GM12873 (cell line): ENCODE data around the gene RHBDL1.

ENCODE experiments used
- TF ChIP-seq, protein P1 (sequence below): IDR thresholded peaks from 2 replicates; pipeline ENCODE4 v1.5.1; 2012; ENCODE audit warnings: low read depth, mild to moderate bottlenecking, moderate library complexity, low read length, control low read depth; ENCODE audit not compliant: insufficient read depth; ENCODE audit errors: missing control alignments

Gene RHBDL1

DNA sequence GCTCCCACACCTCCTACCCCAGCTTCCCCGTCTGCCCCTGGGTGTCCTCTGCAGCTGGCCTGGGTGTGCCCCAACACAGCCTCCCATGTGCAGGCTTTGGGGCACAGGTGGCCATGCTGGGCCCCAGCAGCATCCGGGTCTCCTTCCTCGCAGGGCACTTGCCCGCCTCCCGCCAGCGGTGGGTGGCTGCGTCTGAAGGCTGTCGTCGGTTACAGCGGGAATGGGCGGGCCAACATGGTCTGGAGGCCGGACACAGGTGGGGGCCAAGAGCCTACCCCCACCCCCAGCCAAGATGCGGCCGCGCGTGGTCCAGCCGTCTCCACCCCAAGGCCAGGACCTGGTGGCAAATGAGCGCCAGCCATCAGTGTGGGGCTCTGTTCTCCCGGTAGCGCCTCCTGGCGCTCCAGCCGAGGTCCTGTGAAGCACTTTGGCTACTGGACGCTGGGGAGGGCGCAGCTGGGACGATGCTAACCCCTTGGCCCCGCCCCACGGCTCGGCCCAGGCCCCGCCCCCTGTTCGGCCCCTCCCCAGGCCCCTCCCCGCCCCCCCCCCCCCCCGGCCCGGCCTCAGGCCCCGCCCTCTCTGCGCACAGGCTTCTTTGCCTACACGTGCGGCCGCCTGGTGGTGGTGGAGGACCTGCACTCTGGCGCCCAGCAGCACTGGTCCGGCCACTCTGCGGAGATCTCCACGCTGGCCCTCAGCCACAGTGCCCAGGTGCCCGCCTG is 14.8 kb upstream of the RHBDL1 start:
- TF ChIP-seq, protein P1, sequence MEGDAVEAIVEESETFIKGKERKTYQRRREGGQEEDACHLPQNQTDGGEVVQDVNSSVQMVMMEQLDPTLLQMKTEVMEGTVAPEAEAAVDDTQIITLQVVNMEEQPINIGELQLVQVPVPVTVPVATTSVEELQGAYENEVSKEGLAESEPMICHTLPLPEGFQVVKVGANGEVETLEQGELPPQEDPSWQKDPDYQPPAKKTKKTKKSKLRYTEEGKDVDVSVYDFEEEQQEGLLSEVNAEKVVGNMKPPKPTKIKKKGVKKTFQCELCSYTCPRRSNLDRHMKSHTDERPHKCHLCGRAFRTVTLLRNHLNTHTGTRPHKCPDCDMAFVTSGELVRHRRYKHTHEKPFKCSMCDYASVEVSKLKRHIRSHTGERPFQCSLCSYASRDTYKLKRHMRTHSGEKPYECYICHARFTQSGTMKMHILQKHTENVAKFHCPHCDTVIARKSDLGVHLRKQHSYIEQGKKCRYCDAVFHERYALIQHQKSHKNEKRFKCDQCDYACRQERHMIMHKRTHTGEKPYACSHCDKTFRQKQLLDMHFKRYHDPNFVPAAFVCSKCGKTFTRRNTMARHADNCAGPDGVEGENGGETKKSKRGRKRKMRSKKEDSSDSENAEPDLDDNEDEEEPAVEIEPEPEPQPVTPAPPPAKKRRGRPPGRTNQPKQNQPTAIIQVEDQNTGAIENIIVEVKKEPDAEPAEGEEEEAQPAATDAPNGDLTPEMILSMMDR: peak; percentile 61

DNA sequence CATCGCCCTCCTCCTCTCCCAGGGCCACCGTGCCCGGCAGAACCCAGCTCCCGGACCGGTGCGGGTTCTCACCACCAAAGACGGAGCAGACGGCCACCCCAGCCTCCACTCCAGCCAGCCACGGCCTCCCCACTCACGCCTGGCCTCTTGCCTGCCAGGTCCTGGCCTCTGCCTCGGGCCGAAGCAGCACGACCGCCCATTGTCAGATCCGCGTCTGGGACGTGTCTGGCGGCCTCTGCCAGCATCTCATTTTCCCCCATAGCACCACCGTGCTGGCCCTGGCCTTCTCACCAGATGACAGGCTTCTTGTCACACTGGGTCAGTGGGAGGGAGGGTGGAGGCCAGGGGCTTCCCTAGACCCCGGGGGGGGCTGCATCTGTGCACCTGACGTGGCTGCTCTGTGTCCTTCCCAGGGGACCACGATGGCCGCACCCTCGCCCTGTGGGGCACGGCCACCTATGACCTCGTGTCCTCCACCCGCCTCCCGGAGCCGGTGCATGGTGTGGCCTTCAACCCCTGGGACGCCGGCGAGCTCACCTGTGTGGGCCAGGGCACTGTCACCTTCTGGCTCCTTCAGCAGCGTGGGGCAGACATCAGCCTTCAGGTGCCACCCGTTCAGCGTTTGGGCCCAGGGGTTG is 14.2 kb upstream of the RHBDL1 start:
- TF ChIP-seq, protein P1: no peak

DNA sequence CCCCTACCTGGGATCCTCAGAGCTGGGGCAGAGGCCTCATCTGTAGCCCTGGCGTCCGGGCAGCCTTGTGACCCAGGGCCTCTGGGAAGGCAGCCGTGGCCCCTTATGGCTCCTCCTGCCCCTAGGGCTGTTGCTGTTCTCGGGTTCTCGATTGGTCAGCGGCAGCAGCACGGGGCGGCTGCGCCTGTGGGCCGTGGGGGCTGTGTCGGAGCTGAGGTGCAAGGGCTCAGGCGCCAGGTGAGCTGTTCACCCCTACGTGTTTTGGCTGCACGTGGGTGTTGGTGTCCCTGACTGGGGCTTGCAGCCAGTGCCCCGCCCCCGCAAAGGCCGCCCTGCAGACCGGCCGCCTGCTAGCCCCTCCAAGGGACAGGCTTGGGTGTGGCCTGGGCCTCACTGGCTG is 13.4 kb upstream of the RHBDL1 start:
- TF ChIP-seq, protein P1: no peak

DNA sequence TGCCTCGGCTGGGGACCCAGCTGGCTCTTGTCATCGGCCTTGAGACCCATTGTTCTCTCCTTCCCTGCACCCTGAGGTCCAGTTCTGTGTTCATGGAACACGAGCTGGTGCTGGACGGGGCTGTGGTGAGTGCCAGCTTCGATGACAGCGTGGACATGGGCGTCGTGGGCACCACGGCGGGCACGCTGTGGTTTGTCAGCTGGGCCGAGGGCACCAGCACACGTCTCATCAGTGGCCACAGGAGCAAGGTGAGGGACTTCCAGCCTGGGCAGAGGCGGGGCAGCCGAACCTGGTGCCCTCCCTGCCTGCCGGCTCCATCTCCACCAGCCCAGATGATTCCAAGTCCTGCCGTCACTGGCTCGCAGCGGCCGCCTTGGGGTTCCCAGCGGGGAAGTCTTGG is 12.9 kb upstream of the RHBDL1 start:
- TF ChIP-seq, protein P1: no peak

DNA sequence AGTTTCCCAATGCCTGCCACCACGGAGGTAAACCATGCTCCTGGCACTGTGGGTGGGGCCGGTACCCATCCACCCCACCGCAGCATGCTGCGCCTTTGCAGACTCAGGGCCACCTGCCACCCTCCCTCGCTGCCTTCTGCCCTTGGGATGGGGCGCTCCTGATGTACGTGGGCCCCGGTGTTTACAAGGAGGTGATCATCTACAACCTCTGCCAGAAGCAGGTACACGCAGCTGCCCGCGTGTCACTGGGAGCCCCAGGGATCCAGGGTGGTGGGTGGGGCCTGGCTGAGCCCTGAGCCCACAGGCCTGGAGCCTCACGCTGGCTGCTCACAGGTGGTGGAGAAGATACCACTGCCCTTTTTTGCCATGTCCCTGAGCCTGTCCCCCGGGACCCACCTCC is 8.9 kb upstream of the RHBDL1 start:
- TF ChIP-seq, protein P1: no peak

DNA sequence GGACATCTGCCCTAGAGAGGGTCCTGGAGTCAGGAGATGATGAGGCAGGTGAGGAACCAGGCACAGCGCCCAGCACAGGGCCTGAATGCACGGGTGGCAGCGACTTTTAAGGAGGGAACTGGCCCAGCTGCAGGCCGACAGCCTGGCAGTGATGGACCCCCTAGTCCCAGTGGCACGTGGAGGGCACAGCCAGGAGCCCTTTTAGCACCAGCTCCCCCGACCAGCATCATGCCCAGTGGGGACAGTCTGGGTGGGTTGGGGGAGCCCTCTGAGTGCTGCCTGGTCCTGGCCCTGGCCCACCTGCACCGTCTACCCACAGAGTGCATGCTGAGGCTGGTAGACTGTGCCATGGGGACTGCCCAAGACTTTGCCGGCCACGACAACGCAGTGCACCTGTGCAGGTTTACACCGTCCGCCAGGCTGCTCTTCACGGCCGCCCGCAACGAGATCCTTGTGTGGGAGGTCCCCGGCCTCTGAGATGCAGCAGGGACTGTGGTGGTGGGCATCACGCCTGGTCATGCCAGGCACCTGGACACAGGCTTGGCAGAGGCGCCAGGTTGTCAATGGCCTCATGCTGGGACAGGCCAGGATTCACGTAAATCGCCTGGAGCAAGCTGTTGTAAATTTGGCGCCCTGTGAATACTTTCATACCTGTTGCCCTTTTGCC is 8.2 kb upstream of the RHBDL1 start:
- TF ChIP-seq, protein P1: no peak

DNA sequence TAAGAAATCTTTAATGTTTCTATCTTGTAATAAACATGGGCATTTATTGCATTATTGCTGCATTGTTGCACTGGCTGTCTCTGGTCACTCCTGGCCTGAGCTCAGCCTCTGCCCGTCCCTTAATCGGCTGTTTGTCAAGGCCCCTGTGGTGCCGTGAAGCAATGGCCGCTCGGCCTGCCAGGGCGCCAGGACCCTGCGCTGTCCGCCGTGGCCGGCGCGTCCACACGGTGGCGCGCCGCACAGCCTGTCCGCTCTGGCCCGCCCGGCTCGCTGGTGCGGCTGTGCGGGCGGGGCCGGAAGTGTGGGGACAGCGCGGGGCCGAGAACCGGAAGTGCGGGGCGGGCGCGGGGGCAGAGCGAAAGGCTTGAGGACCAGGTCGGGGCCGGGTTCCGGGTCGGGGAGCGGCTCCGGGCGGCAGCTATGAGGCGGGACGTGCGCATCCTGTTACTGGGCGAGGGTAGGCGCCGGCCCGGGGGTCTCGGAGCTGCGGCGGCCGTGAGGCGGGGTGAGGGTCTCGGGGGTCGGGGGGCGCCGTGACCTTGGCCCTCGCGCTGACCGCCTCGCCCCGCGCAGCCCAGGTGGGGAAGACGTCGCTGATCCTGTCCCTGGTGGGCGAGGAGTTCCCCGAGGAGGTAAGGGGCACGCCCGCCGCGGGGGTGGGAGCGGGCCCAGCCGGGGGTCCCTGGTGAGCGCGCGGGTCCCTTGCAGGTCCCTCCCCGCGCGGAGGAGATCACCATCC is 7.5 kb upstream of the RHBDL1 start, which contains the start of gene RHOT2:
RHOT2 (plus strand) TSS at position 353 of the 739 bp plus-strand sequence; CDS start at position 421, 68 bp downstream.
- TF ChIP-seq, protein P1: peak; percentile 83
